Stimulated activated CD4-positive, alpha-beta T cell treated with anti-CD3 and anti-CD28 coated beads, TNF-alpha, amount 100 ng/mL, for 48 hours (primary cell): ENCODE results near the gene TMEM185B.
"Not testable (repeated sequence)": the region's sequence is repeated elsewhere in the genome, so short reads cannot be mapped to it uniquely, and the experiment has no call there.

ENCODE experiments used
- DNase-seq, 3 donors: peaks; one replicate each; pipeline ENCODE4 v3.0.0-alpha.2; 2020; ENCODE audit warnings: low read depth in 3 of 3

The TMEM185B gene

DNA sequence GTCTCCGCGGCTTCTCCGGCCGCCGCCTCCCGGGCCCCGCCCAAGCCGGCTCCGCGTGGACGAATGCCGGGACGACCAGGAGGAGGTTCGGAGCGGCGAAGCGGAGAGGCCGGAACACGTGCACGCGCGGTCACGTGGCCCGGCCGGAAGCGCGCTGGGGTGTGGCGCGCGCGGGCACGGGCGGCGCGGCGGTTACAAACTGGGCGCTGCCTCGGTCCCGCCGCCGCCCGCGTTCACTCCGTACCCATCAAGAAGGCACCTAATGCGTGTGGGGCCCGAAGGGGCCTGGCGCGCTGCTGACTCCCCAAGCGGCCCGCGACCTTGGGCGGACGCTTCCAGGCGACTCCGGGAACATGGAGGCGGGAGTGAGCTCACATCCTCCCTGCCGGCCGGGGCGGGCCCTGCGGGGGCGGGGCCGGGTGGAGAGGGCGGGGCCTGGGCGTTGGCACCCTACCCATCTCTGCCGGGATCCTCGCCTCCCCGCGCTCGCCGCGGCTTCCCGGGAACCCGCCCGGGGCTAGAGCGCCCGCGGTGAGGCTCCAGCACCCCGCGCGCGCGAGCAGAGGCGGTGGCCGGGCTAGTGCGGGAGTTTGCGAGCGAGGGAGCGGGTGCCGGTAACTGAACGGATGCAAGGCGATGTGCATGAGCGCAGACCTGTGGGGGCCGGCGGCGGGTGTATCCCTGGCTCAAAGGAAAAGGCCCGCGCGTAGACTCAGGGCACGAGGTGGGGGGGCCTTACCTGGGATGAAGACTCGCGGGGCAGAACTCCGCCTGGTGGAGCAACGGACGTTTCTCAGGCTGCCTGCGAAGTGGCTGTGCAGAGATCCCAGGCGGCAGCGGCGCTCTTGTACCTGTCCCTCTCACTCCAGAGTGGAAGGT lies at the start of gene TMEM185B:
Gene TMEM185B (minus strand): TSS at position 367 of the 879 bp plus-strand sequence. CDS start 424 bp downstream, outside the sequence.
- DNase-seq = peak; percentile 83 to 85 (median 84)

- no peak for DNase-seq
Measured at GRCh38 chr2:120271711-120272379, 48.6 kb upstream of the TMEM185B start.

DNA sequence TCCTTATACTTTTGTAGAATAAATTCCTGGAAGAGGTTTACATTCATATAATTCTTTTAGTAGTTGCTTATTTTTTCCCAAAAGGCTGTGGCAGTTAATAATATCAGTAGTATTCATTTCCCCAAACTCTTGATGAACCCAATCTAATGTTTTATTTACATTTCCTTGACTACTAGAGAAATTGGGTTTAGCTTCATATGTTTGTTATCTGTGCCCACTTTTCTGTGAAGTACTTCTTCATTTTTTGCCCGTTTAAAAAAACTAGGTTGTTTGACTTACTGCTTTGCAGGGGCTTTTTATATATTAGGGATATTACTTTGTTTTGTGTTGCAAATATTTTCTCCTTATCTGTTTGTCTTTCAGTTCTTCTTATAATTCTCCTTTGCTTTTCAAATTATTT lies 46.6 kb upstream of the TMEM185B start:
- no peak for DNase-seq

DNA sequence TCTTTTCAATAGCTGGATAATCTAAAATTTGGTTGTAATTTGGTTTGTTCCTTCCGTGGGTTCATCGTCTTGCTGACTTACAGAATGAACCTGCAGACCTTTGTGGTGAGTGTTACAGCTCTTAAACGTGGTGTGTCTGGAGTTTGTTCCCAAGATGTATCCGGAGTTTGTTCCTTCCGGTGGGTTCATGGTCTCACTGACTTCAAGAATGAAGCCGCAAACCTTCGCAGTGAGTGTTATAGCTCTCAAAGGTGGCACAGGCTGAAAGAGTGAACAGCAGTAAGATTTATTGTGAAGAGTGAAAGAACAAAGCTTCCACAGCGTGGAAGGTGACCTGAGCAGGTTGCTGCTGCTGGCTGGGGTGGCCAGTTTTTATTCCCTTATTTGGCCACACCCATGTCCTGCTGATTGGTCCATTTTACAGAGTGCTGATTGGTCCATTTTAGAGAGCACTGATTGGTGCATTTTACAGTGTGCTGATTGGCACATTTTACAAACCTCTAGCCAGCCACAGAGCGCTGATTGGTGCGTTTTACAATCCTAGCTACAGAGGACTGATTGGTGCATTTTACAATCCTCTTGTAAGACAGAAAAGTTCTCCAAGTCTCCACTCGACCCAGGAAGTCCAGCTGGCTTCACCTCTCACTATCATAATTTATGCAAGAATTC lies 46.0 kb upstream of the TMEM185B start:
- no peak for DNase-seq

DNA sequence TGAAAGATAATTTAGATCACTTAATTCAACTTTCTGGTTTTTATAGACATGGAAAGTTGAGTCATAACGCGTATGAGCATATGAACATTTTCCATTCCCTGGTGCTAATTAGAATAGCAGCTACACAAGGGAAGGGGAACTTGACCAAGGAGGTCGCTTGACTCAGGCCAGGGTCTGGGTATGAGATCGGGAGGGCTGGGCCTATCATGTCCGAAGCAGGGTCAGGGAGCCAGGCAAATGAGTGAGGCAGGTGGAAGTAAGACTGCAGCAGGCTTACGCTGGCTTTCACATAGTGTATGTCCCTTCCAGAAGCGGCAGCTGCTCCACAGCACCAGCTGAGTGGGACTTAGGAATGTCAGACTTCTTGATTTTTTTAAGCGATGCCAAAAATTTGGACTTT lies 44.1 kb upstream of the TMEM185B start:
- DNase-seq = no peak

DNA sequence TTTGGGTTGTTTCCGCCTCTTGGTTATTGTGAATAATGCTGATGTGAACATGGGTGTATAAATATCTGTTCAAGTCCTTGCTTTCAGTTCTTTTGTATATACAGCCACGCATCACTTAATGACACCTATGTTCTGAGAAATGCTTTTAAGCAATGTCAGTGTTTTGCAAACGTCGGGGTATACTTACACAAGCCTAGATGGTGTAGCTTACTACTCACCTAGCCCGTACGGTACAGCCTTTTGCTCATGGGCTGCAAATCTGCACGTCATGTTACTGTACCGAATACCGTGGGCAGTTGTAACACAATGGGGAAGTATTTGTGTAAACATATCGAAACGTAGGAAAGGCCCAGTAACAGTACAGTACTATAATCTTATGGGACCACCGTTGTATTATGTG lies 41.8 kb upstream of the TMEM185B start:
- DNase-seq = no peak

- DNase-seq = no peak
Measured at GRCh38 chr2:120262761-120263428, 39.7 kb upstream of the TMEM185B start.

DNA sequence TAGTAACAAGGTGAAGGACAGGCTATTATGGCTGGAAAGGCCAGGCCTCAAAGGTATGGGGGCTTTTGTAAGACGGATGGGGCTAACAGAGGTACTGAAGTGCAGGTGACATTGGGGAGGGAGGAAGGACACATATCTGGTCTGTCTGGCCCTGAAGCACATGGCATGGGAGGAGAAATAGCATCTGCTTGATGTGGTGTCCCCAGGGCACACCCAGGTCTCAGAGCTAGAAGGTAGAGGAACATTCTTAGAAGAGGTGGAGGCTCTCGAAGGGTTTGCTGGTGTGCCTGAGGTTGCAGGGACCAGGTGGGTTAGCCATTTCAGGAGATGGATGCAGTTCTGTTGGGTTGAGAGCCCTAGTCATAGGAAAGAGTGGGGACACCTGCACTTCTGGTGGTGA lies 39.0 kb upstream of the TMEM185B start:
- DNase-seq = no peak

GRCh38 chr2:120261387-120262006 lies 38.3 kb upstream of the TMEM185B start:
- peak; percentile 42 to 52 (median 52) for DNase-seq

DNA sequence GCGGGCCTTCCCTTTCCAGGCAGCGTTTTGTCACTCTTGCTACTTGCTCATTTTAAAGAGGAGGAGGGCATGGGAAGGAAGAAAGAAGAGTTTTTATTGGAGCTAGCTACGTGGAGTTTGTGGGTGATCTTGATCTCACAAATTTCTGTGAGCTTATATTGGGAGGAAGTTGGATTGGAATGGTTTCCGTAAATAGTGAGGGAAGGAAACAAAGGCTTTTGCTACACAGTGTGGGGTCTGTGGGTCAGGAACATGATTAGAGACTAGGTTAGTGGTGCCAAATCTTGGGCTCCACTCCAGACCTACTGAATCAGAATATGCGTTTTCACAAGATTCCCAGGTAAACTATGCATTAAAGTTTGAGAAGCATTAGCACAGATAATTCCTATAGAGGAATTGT lies 37.5 kb upstream of the TMEM185B start:
- DNase-seq = no peak

GRCh38 chr2:120259939-120260338 lies 36.7 kb upstream of the TMEM185B start:
- not testable (repeated sequence) for DNase-seq

DNA sequence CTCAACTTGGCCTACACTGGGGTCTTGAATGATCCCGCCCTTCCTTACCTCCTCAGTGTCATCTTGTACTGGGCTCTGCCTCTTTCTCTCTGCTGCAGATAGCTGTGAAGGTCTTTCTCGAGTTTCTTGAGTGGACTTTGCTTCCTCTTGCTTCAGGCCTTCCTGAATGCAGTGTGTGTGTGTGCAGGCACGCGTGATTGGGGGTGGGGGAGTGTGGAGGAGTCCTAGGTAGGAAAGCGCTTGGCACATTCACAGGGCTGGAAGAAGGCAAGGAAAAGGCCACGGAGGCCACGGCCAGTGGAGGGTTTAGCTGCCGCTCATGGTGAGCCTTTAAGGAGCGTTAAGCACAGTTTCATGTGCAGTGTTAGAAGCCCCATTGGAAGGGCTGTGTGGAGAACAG lies 35.0 kb upstream of the TMEM185B start:
- DNase-seq = no peak

DNA sequence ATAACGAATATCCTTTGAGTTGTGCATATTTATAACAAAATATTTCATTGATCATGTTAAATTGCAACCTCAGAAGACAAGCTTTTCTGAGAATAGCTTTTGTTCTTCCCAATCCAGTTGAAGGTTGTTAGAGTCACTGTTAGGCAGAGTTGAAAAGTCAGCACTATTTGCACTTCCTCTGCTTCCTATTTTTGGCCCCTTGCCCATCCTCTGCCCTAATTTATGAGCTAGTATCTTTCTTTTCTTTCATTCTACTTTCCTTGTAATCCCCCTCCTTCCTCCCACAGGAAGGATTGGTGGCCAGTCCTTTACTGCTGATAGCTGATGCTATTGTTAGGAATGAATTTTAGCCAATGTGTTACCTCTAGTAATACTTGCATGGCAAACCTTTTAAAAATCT lies 34.3 kb upstream of the TMEM185B start:
- DNase-seq = no peak

- no peak for DNase-seq
Measured at GRCh38 chr2:120256651-120257000, 33.4 kb upstream of the TMEM185B start.

DNA sequence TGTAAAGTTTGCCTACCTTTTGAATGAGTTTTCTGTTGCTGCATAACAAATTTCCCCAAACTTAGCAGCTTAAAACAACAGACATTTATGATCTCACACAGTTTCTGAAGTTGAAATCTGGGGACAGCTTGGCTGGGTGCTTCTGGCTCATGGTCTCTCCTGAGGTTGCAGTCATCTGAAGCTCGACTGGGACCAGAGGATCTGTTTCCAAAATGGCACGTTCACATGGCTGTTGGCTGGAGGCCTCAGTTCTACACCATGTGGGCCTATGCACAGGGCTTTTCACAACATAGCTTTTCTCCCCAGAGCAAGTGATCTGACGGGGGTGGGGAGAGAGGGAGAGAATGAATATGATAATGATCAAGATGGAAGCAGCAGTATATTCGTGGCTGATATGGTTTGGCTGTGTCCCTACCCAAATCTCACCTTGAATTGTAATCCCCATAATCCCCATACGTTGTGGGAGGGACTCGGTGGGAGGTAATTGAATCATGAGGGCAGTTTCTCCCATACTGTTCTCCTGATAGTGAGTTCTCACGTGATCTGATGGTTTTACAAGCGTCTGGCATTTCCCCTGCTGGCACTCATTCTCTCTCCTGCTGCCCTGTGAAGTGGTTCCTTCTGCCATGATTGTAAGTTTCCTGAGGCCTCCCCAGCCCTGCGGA lies 32.9 kb upstream of the TMEM185B start:
- DNase-seq = no peak

- no peak for DNase-seq
Measured at GRCh38 chr2:120255071-120255470, 31.9 kb upstream of the TMEM185B start.

GRCh38 chr2:120254178-120254577 lies 31.0 kb upstream of the TMEM185B start:
- no peak for DNase-seq

GRCh38 chr2:120253021-120253882 lies 30.1 kb upstream of the TMEM185B start:
- DNase-seq = no peak

GRCh38 chr2:120252225-120253020 lies 29.2 kb upstream of the TMEM185B start, which contains the start of gene RALB:
TSS of gene RALB (plus strand) at chr2:120252852. CDS start at chr2:120278665, 25,813 bp downstream.
- peak; percentile 96 to 98 (median 98) for DNase-seq
